Left lobe of liver (tissue), 2 donors: ENCODE data around the gene KIR3DL3. TPM values are rescaled to one million over a fixed set of nuclear protein-coding genes. Genes with fewer than 3 reads are reported as not detected.
"Not testable (repeated sequence)": the region's sequence is repeated elsewhere in the genome, so short reads cannot be mapped to it uniquely, and the experiment has no call there.

Experiments
- ATAC-seq: fragments of 200-7000 bp; cut with Tn5 transposase; one replicate; pipeline ENCODE4 v1.9.1; 2020; ENCODE audit warnings: mild to moderate bottlenecking, moderate library complexity
- DNase-seq: peaks from one replicate; pipeline ENCODE4 v3.0.0-alpha.2; 2020; ENCODE audit warnings: low spot score
- total RNA-seq: library from RNA; stranded (reverse); gene quantifications from one replicate; pipeline ENCODE4 v1.2.1, GENCODE V29; 2021
- donor health status: DM: no; HTN: no; CAD: no; lungs with moderate emphysema.
- donor health status: DM: no; HTN: yes; CAD: no.

The KIR3DL3 gene
- total RNA-seq, 1 donor from 2014 or later, result not detected

DNA sequence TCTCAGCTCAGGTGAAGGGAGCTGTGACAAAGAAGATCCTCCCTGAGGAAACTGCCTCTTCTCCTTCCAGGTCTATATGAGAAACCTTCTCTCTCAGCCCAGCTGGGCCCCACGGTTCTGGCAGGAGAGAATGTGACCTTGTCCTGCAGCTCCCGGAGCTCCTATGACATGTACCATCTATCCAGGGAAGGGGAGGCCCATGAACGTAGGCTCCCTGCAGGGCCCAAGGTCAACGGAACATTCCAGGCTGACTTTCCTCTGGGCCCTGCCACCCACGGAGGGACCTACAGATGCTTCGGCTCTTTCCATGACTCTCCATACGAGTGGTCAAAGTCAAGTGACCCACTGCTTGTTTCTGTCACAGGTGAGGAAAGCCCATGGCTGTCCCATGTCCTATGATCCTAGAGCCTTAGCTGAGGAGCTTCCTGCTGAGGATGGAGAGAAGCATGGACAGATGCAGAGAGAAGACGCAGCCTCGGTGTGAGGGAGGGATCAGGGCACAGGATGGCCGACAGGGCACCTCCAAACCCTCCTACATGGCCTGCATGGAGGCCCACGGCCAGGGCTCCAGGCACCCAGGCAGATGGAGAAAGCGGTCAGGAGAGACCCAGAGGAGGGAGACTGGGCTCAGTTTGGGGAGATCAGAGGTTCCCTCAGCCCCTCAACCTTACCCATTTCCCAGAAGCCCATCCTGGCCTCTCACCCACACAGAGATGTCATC is 51.0 kb downstream of the KIR3DL3 start:
- DNase-seq, result peak; percentile 37

GRCh38 chr19:54775830-54776229 is 51.6 kb downstream of the KIR3DL3 start:
- ATAC-seq, result not testable (repeated sequence)
- peak; percentile 14 for DNase-seq

More for the DNA sequence above, 51.0 kb downstream of the KIR3DL3 start:
- ATAC-seq, result not testable (repeated sequence)

GRCh38 chr19:54777851-54778250 is 53.6 kb downstream of the KIR3DL3 start:
- not testable (repeated sequence) for ATAC-seq, DNase-seq

- ATAC-seq, result not testable (repeated sequence)
- peak; percentile 8 for DNase-seq
These were observed 54.7 kb downstream of the KIR3DL3 start for GRCh38 chr19:54778896-54779295.

- ATAC-seq, DNase-seq: not testable (repeated sequence)
These were observed 58.7 kb downstream of the KIR3DL3 start for GRCh38 chr19:54782916-54783315.

Other genes with a start within 250 kb of the KIR3DL3 start
- not detected for gene LAIR2, start 221.6 kb upstream of the KIR3DL3 start, total RNA-seq
- 1.6 TPM for gene LILRA2, start 150.7 kb upstream of the KIR3DL3 start, total RNA-seq
- 0.60 TPM for gene LILRA1, start 130.8 kb upstream of the KIR3DL3 start, total RNA-seq
- gene LILRB1, start 94.0 kb upstream of the KIR3DL3 start, total RNA-seq, result 2.6 TPM
- gene LILRB4, start 61.5 kb upstream of the KIR3DL3 start, total RNA-seq, result 1.9 TPM
- not detected for gene KIR2DL3, start 14.1 kb downstream of the KIR3DL3 start, total RNA-seq
- not detected for gene KIR2DL1, start 45.4 kb downstream of the KIR3DL3 start, total RNA-seq
- not detected for gene KIR2DL4, start 79.2 kb downstream of the KIR3DL3 start, total RNA-seq
- not detected for gene KIR3DL1, start 92.0 kb downstream of the KIR3DL3 start, total RNA-seq
- not detected for gene KIR2DS4, start 108.2 kb downstream of the KIR3DL3 start, total RNA-seq
- gene KIR3DL2, start 126.0 kb downstream of the KIR3DL3 start, total RNA-seq, result not detected
- gene FCAR, start 149.8 kb downstream of the KIR3DL3 start, total RNA-seq, result 0.55 TPM
- gene NCR1, start 181.7 kb downstream of the KIR3DL3 start, total RNA-seq, result 0.10 TPM
- not detected for gene NLRP7, start 223.1 kb downstream of the KIR3DL3 start, total RNA-seq
- gene NLRP2, start 241.9 kb downstream of the KIR3DL3 start, total RNA-seq, result 0.78 TPM